ENCODE results near the gene MTO1.

MTO1 gene

DNA sequence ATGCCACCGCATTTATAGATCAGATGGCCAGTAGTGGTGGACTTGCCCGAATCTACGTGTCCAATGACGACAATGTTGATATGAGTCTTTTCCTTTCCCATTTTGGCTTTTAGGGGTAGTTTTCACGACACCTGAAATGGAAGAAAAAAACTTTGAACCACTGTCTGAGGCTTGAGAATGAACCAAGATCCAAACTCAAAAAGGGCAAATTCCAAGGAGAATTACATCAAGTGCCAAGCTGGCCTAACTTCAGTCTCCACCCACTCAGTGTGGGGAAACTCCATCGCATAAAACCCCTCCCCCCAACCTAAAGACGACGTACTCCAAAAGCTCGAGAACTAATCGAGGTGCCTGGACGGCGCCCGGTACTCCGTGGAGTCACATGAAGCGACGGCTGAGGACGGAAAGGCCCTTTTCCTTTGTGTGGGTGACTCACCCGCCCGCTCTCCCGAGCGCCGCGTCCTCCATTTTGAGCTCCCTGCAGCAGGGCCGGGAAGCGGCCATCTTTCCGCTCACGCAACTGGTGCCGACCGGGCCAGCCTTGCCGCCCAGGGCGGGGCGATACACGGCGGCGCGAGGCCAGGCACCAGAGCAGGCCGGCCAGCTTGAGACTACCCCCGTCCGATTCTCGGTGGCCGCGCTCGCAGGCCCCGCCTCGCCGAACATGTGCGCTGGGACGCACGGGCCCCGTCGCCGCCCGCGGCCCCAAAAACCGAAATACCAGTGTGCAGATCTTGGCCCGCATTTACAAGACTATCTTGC, 58.6 kb downstream of the MTO1 start:
- H3K27me3 ChIP-seq (ENCODE audit: control insufficient read depth, insufficient read depth, low read length): no peaks in the 10 kb centered on the region
- peak overlapping the region; percentile 81 for H3K4me2 ChIP-seq (ENCODE audit: low read length)
- peak overlapping the region; percentile 100 for H3K4me3 ChIP-seq (ENCODE audit: low read depth, low read length)
- H3K27ac ChIP-seq: peak overlapping the region; percentile 97
- peak overlapping the region; percentile 99 for H2AFZ ChIP-seq
- H3K36me3 ChIP-seq (ENCODE audit: control insufficient read depth, insufficient read depth, low read length): no peaks in the 10 kb centered on the region
- no peaks in the 10 kb centered on the region for H3K9me3 ChIP-seq (ENCODE audit: control insufficient read depth, low read length)
- peak overlapping the region; percentile 97 for H3K9ac ChIP-seq
- peaks cover 2% of the 10 kb centered on the region for H3K79me2 ChIP-seq
- peaks cover 26% of the 10 kb centered on the region for H3K4me1 ChIP-seq
- TF ChIP-seq, protein P1, sequence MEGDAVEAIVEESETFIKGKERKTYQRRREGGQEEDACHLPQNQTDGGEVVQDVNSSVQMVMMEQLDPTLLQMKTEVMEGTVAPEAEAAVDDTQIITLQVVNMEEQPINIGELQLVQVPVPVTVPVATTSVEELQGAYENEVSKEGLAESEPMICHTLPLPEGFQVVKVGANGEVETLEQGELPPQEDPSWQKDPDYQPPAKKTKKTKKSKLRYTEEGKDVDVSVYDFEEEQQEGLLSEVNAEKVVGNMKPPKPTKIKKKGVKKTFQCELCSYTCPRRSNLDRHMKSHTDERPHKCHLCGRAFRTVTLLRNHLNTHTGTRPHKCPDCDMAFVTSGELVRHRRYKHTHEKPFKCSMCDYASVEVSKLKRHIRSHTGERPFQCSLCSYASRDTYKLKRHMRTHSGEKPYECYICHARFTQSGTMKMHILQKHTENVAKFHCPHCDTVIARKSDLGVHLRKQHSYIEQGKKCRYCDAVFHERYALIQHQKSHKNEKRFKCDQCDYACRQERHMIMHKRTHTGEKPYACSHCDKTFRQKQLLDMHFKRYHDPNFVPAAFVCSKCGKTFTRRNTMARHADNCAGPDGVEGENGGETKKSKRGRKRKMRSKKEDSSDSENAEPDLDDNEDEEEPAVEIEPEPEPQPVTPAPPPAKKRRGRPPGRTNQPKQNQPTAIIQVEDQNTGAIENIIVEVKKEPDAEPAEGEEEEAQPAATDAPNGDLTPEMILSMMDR (IDR thresholded peaks at IDR 0.05): no peak

- TF ChIP-seq, protein P1 (IDR thresholded peaks at IDR 0.05): no peak
- H3K4me3 ChIP-seq (ENCODE audit: low read depth, low read length): peak within 1 kb of the TSS; percentile 100
- peak within 1 kb of the TSS; percentile 97 for H3K9ac ChIP-seq
- H3K36me3 ChIP-seq (ENCODE audit: control insufficient read depth, insufficient read depth, low read length): no peaks in the 10 kb centered on the region
- peak within 1 kb of the TSS; percentile 99 for H3K4me2 ChIP-seq (ENCODE audit: low read length)
- peaks cover 20% of the 10 kb centered on the region for H3K4me1 ChIP-seq
- H3K27me3 ChIP-seq (ENCODE audit: control insufficient read depth, insufficient read depth, low read length): no peaks in the 10 kb centered on the region
- no peaks in the 10 kb centered on the region for H3K9me3 ChIP-seq (ENCODE audit: control insufficient read depth, low read length)
- peaks cover 2% of the 10 kb centered on the region for H3K79me2 ChIP-seq
- H2AFZ ChIP-seq: peak within 1 kb of the TSS; percentile 99
- H3K27ac ChIP-seq: peak within 1 kb of the TSS; percentile 97
Measured at GRCh38 chr6:73520688-73521350, 59.3 kb downstream of the MTO1 start, which contains the start of gene EEF1A1. Gene EEF1A1 (minus strand): TSS chr6:73521032. CDS start chr6:73520026, 1,006 bp downstream.

DNA sequence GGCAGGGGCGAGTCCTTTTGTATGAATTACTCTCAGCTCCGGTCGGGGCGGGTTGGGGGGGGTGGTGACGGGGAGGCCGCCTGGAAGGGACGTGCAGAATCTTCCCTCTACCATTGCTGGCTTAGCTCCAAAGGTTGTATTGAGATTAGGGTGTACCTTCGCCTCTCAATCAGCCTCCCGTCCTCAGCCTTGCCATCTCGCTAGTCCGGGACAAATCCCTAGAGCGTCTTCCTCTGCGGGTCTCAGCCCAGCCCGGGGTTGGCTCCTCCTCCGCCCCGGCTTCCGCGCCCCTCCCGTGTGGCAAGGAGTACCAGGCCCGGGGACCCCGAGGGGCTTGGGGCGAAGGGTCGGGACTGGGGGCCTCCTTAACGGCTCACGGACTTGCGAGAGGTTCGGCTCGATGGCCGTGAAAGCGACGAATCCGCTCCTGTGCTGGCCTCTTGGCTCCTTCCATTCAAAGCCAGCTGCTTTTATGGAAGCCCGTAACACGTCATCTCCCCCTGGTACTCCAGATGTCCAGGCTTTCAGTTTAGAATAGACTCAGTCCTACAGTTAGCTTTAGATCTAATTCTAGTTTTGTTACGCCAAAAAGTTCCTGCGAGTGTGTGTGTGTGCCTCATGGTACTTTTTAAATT, 59.9 kb downstream of the MTO1 start:
- H3K79me2 ChIP-seq: peaks cover 2% of the 10 kb centered on the region
- H3K27ac ChIP-seq: peak overlapping the region; percentile 97
- no peaks in the 10 kb centered on the region for H3K27me3 ChIP-seq (ENCODE audit: control insufficient read depth, insufficient read depth, low read length)
- H3K9me3 ChIP-seq (ENCODE audit: control insufficient read depth, low read length): no peaks in the 10 kb centered on the region
- H3K4me1 ChIP-seq: peaks cover 15% of the 10 kb centered on the region
- H3K9ac ChIP-seq: peak overlapping the region; percentile 70
- peak overlapping the region; percentile 99 for H3K4me2 ChIP-seq (ENCODE audit: low read length)
- peak overlapping the region; percentile 100 for H3K4me3 ChIP-seq (ENCODE audit: low read depth, low read length)
- H3K36me3 ChIP-seq (ENCODE audit: control insufficient read depth, insufficient read depth, low read length): no peaks in the 10 kb centered on the region
- TF ChIP-seq, protein P1 (IDR thresholded peaks at IDR 0.05): no peak
- peak overlapping the region; percentile 99 for H2AFZ ChIP-seq

DNA sequence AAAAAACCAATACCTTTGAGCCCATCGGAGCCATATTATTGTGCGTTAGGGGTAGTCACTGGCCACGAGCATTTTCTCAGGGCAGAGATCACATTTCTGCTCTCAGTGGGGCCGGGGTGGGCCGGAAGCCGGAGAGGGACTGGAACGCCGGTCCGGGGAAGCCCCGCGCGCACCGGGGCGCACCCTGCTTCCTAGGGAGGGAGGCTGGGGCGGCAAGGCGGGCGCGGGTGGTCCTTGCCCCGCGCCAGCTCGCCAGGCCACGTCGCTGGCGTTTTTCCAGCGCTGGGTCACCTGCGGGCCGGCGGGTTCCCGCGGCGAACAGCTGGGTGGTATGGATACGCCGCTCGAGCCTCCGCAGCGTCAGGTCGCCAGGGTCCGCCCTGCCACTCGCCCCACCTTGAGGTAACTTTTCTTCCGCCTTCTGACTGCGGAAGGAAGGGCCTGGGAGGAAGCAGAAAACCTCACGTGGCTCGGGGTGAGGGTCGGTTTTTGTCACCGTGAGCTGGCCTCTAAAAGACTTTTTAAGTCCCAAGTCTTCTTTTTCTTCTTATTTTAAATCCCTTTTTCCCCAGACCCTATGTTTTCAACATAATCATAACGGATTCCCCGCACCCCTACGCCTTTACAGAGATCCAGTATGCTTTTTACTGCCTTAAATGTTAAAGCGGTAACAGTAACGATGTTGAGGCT, 62.0 kb downstream of the MTO1 start:
- peak overlapping the region; percentile 37 for H3K4me3 ChIP-seq (ENCODE audit: low read depth, low read length)
- H3K27ac ChIP-seq: peak overlapping the region; percentile 37
- peak overlapping the region; percentile 82 for H2AFZ ChIP-seq
- no peaks in the 10 kb centered on the region for H3K9me3 ChIP-seq (ENCODE audit: control insufficient read depth, low read length)
- TF ChIP-seq, protein P1 (IDR thresholded peaks at IDR 0.05): no peak
- no peak overlapping the region for H3K9ac ChIP-seq
- H3K4me2 ChIP-seq (ENCODE audit: low read length): peak overlapping the region; percentile 46
- no peaks in the 10 kb centered on the region for H3K27me3 ChIP-seq (ENCODE audit: control insufficient read depth, insufficient read depth, low read length)
- H3K36me3 ChIP-seq (ENCODE audit: control insufficient read depth, insufficient read depth, low read length): no peaks in the 10 kb centered on the region
- H3K79me2 ChIP-seq: peaks cover 2% of the 10 kb centered on the region
- H3K4me1 ChIP-seq: peaks cover 5% of the 10 kb centered on the region

Data from parathyroid adenoma (tissue), 2 donors.